ENCODE measurements around the gene SENP1. TPM values are rescaled to one million over a fixed set of nuclear protein-coding genes. Genes with fewer than 3 reads are reported as not detected.
A peak's percentile ranks its signal among the peaks of the same experiment; 100 is the strongest.
"Not testable (repeated sequence)": the region's sequence is repeated elsewhere in the genome, so short reads cannot be mapped to it uniquely, and the experiment has no call there.

The SENP1 gene
- total RNA-seq, 4 donors from 2014 or later = 24.1 to 43.9 (median 32.4) TPM

- Histone ChIP-seq H3K9me3 (no peaks in the 10 kb centered on the region), H3K27ac (peak overlapping the region; percentile 76 to 80), H3K4me3 (peak overlapping the region; percentile 43 to 73), H3K36me3 (no peaks in the 10 kb centered on the region), H3K4me1 (peaks cover 0 to 7% of the 10 kb centered on the region in 2 donors), H3K27me3 (no peaks in the 10 kb centered on the region)
- no peak for DNase-seq
- TF ChIP-seq CTCF (IDR thresholded peaks at IDR 0.05) = no peak
- TF ChIP-seq POLR2A (IDR thresholded peaks at IDR 0.05) = no peak
- intact Hi-C loops (cut with DNase I; ENCODE audit: low total_unique reads) = no loop called here
Observed at GRCh38 chr12:48118284-48118871, 12.5 kb upstream of the SENP1 start.

- intact Hi-C loops (cut with DNase I; ENCODE audit: low total_unique reads) = no loop called here
- Histone ChIP-seq H3K36me3 (no peaks in the 10 kb centered on the region), H3K27ac (no peak overlapping the region)
Observed at GRCh38 chr12:48115957-48116356, 10.1 kb upstream of the SENP1 start.

GRCh38 chr12:48111312-48111693 is 5.4 kb upstream of the SENP1 start:
- H3K27ac ChIP-seq; H3K27me3 ChIP-seq; H3K4me3 ChIP-seq; H3K9me3 ChIP-seq; H3K36me3 ChIP-seq; intact Hi-C loops (cut with DNase I; ENCODE audit: low total_unique reads); DNase-seq; H3K4me1 ChIP-seq: not testable (repeated sequence)

More at GRCh38 chr12:48115957-48116356, 10.1 kb upstream of the SENP1 start:
- TF ChIP-seq CTCF (IDR thresholded peaks at IDR 0.05) (no peak), POLR2A (IDR thresholded peaks at IDR 0.05) (no peak)
- no peaks in the 10 kb centered on the region for H3K9me3 ChIP-seq
- H3K4me3 ChIP-seq = no peak overlapping the region
- no peak for DNase-seq
- H3K4me1 ChIP-seq = peaks cover 0 to 7% of the 10 kb centered on the region in 2 donors
- no peaks in the 10 kb centered on the region for H3K27me3 ChIP-seq

GRCh38 chr12:48110691-48111311 is 4.9 kb upstream of the SENP1 start:
- H3K4me3 ChIP-seq = no peak overlapping the region
- intact Hi-C loops (cut with DNase I; ENCODE audit: low total_unique reads) = no loop called here
- peaks cover 0 to 4% of the 10 kb centered on the region in 2 donors for H3K4me1 ChIP-seq
- H3K27me3 ChIP-seq = no peaks in the 10 kb centered on the region
- no peaks in the 10 kb centered on the region for H3K9me3 ChIP-seq
- TF ChIP-seq POLR2A (IDR thresholded peaks at IDR 0.05) (no peak), CTCF (IDR thresholded peaks at IDR 0.05) (no peak)
- no peak overlapping the region for H3K27ac ChIP-seq
- no peak for DNase-seq
- H3K36me3 ChIP-seq = no peaks in the 10 kb centered on the region

- TF ChIP-seq POLR2A (IDR thresholded peaks at IDR 0.05) (no peak), CTCF (IDR thresholded peaks at IDR 0.05) (no peak)
- Histone ChIP-seq H3K27ac (no peak overlapping the region), H3K4me1 (peaks cover 4 to 5% of the 10 kb centered on the region in 2 donors), H3K4me3 (no peak overlapping the region), H3K36me3 (no peaks in the 10 kb centered on the region), H3K9me3 (no peaks in the 10 kb centered on the region), H3K27me3 (no peaks in the 10 kb centered on the region)
- intact Hi-C loops (cut with DNase I; ENCODE audit: low total_unique reads) = no loop called here
- no peak for DNase-seq
Observed at GRCh38 chr12:48109424-48109823, 3.5 kb upstream of the SENP1 start.

Measured in uterus (tissue), 4 donors.